Measurements from ENCODE around the gene RAPGEF4. TPM values are rescaled to one million over a fixed set of nuclear protein-coding genes. Genes with fewer than 3 reads are reported as not detected.

The RAPGEF4 gene
- total and polyA plus RNA-seq, 2 of the 13 experiments (the other 11 are each of a cell fraction or from before 2014, with no cell fraction given): 0.78 to 0.91 TPM

GRCh38 chr2:172735582-172736423 lies at the start of gene RAPGEF4 (continued):
- no peak for TF ChIP-seq CBX2 (IDR thresholded peaks at IDR 0.05; ENCODE audit: low read depth, low read length)
- TF ChIP-seq CBX2 (CRISPR knock-in tag; IDR thresholded peaks at IDR 0.05; ENCODE audit: low read depth): 0 out of 2 replicates have a peak, but pooled peaks have one; percentile 36
- TF ChIP-seq, protein P1, sequence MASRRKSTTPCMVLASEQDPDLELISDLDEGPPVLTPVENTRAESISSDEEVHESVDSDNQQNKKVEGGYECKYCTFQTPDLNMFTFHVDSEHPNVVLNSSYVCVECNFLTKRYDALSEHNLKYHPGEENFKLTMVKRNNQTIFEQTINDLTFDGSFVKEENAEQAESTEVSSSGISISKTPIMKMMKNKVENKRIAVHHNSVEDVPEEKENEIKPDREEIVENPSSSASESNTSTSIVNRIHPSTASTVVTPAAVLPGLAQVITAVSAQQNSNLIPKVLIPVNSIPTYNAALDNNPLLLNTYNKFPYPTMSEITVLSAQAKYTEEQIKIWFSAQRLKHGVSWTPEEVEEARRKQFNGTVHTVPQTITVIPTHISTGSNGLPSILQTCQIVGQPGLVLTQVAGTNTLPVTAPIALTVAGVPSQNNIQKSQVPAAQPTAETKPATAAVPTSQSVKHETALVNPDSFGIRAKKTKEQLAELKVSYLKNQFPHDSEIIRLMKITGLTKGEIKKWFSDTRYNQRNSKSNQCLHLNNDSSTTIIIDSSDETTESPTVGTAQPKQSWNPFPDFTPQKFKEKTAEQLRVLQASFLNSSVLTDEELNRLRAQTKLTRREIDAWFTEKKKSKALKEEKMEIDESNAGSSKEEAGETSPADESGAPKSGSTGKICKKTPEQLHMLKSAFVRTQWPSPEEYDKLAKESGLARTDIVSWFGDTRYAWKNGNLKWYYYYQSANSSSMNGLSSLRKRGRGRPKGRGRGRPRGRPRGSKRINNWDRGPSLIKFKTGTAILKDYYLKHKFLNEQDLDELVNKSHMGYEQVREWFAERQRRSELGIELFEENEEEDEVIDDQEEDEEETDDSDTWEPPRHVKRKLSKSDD (CRISPR knock-in tag; IDR thresholded peaks at IDR 0.05; ENCODE audit: low read depth): 0 out of 2 replicates have a peak, but pooled peaks have one; percentile 54
- TF ChIP-seq, protein P2, sequence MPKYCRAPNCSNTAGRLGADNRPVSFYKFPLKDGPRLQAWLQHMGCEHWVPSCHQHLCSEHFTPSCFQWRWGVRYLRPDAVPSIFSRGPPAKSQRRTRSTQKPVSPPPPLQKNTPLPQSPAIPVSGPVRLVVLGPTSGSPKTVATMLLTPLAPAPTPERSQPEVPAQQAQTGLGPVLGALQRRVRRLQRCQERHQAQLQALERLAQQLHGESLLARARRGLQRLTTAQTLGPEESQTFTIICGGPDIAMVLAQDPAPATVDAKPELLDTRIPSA (CRISPR knock-in tag; IDR thresholded peaks at IDR 0.05; ENCODE audit: borderline replicate concordance): no peak
- TF ChIP-seq AKAP8 (CRISPR knock-in tag; IDR thresholded peaks at IDR 0.05): no peak
- TF ChIP-seq ZNF768 (CRISPR knock-in tag; IDR thresholded peaks at IDR 0.05): no peak
- TF ChIP-seq, protein P3, sequence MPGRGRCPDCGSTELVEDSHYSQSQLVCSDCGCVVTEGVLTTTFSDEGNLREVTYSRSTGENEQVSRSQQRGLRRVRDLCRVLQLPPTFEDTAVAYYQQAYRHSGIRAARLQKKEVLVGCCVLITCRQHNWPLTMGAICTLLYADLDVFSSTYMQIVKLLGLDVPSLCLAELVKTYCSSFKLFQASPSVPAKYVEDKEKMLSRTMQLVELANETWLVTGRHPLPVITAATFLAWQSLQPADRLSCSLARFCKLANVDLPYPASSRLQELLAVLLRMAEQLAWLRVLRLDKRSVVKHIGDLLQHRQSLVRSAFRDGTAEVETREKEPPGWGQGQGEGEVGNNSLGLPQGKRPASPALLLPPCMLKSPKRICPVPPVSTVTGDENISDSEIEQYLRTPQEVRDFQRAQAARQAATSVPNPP (CRISPR knock-in tag; IDR thresholded peaks at IDR 0.05): no peak
- no peak for TF ChIP-seq PRMT3 (CRISPR knock-in tag; IDR thresholded peaks at IDR 0.05; ENCODE audit: borderline replicate concordance, low read depth)
- no peak for TF ChIP-seq HOXD1 (CRISPR knock-in tag; IDR thresholded peaks at IDR 0.05)
- TF ChIP-seq, protein P4, sequence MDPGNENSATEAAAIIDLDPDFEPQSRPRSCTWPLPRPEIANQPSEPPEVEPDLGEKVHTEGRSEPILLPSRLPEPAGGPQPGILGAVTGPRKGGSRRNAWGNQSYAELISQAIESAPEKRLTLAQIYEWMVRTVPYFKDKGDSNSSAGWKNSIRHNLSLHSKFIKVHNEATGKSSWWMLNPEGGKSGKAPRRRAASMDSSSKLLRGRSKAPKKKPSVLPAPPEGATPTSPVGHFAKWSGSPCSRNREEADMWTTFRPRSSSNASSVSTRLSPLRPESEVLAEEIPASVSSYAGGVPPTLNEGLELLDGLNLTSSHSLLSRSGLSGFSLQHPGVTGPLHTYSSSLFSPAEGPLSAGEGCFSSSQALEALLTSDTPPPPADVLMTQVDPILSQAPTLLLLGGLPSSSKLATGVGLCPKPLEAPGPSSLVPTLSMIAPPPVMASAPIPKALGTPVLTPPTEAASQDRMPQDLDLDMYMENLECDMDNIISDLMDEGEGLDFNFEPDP (CRISPR knock-in tag; conservative IDR thresholded peaks at IDR 0.05): no peak
- TF ChIP-seq CENPX (CRISPR knock-in tag; IDR thresholded peaks at IDR 0.05): no peak
- TF ChIP-seq ZNF326 (CRISPR knock-in tag; IDR thresholded peaks at IDR 0.05; ENCODE audit: borderline replicate concordance): no peak
- TF ChIP-seq ZNF598 (CRISPR knock-in tag; IDR thresholded peaks at IDR 0.05; ENCODE audit: borderline replicate concordance): no peak
- no peak for TF ChIP-seq NFKB2 (CRISPR knock-in tag; IDR thresholded peaks at IDR 0.05; ENCODE audit: borderline replicate concordance)
- TF ChIP-seq MYC (CRISPR knock-in tag; IDR thresholded peaks at IDR 0.05; ENCODE audit: borderline replicate concordance): 0 out of 2 replicates have a peak, but pooled peaks have one; percentile 28
- TF ChIP-seq ZNF572 (CRISPR knock-in tag; IDR thresholded peaks at IDR 0.05): no peak
- TF ChIP-seq ZNF224 (CRISPR knock-in tag; IDR thresholded peaks at IDR 0.05): no peak
- TF ChIP-seq ZFP91 (CRISPR knock-in tag; IDR thresholded peaks at IDR 0.05; ENCODE audit: borderline replicate concordance): no peak
- no peak for TF ChIP-seq BHLHE40 (IDR thresholded peaks at IDR 0.05; ENCODE audit: low read length)
- no peak for TF ChIP-seq SMC3 (IDR thresholded peaks at IDR 0.05; ENCODE audit: low read length)

All from HepG2 (cell line).